Measurements from ENCODE around the gene KMT2C.
"Not testable (repeated sequence)": the region's sequence is repeated elsewhere in the genome, so short reads cannot be mapped to it uniquely, and the experiment has no call there.

The KMT2C gene

GRCh38 chr7:152435384-152436110, at the start of gene KMT2C:
TSS of gene KMT2C (minus strand) at chr7:152436003. CDS start at chr7:152435786, 217 bp downstream.
- no peak for DNase-seq

GRCh38 chr7:152481082-152481481, 45.3 kb upstream of the KMT2C start:
- DNase-seq, result no peak

DNA sequence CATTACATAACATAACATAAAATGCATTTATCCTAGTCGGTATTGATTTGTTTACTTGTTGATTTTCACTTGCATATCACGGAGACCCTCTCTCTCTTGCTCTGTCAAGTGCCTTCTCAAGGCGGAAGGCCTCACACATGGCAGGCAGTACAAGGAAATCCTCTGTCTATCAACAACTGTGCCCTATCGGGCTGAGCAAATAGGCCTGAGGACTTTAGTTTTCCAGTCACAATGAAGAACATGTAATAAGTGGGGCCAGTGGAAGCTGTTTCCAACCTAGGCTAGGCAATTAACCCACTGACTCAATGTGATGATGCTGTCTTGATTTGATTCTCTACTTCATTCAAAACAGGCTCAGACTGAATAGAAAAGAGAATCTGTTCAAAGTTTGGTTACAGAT, 44.9 kb upstream of the KMT2C start:
- no peak for DNase-seq

- no peak for DNase-seq
These were observed 43.8 kb upstream of the KMT2C start for GRCh38 chr7:152479595-152479994.

DNA sequence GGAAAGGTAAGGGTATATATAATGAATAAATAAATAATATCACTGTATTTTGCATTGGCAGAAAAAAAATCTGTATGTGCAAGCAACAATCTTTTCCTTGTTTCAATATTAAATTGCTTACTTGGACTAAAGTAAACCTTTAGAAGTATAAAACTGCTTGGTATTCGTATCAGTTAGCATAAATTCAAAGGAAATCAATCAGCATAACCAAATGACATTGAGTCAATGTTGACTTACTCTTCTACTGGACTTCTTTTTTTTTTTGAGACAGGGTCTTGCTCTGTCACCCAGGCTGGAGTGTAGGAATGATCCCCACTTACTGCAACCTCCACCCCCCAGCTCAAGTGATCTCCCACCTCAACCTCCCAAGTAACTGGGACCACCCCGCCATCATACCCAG, 42.3 kb upstream of the KMT2C start:
- DNase-seq, result no peak

- DNase-seq, result no peak
These were observed 41.3 kb upstream of the KMT2C start for GRCh38 chr7:152477079-152477478.

GRCh38 chr7:152476551-152476950, 40.7 kb upstream of the KMT2C start:
- no peak for DNase-seq

GRCh38 chr7:152471023-152471620, 35.3 kb upstream of the KMT2C start:
- not testable (repeated sequence) for DNase-seq

DNA sequence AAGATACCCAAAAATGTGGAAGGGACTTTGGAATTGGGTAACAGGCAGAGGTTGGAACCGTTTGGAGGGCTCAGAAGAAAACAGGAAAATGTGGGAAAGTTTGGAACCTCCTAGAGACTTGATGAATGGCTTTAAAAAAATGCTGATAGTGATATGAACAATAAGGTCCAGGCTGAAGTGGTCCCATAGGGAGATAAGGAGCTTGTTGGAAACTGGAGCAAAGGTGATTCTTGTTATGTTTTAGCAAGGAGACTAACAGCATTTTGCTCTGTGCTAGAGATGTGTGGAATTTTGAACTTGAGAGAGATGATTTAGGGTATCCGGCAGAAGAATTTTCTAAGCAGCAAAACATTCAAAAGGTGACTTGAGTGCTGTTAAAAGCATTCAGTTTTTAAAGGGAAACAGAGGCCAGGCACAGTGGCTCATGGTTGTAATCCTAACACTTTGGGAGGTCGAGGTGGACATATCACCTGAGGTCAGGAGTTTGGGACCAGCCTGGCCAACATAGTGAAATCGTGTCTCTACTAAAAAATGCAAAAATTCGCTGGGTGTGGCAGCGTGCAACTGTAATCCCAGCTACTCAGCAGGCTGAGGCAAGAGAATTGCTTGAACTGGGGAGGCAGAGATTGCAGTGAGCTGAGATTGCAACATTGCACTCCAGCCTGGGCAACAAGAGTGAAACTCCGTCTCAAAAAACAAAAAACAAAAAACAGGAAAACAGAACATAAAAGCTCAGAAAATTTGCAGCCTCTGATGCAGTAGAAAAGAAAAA, 34.6 kb upstream of the KMT2C start:
- not testable (repeated sequence) for DNase-seq

GRCh38 chr7:152469576-152469975, 33.8 kb upstream of the KMT2C start:
- DNase-seq, result not testable (repeated sequence)

DNA sequence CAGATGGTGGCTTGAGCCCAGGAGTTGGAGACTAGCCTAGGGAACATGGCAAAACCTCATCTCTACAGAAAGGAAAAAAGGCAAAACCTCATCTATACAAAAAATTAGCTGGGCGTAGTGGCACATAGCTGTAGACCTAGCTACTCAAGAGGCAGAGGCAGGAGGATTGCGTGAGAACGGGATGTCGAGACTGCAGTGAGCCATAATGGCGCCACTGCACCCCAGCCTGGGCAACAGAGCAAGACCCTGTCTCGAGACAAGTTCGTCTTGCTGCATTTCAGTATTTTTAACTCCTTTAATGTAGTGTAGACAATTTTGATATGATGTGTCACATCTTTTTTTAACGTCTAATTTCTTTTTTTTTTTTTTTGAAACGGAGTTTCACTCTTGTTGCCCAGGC, 31.4 kb upstream of the KMT2C start:
- no peak for DNase-seq

DNA sequence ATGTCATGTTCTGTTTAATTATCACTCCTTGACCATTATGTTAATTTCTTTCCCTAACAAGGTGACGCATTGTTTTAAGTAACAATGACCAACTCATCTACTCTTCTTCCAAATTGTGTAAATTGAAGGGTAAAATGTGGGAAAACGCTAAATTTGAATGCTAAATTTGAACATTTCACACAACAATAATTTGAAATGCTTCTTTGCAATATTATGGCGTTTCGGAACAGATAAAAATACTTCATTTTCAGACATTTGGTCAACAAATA, 29.2 kb upstream of the KMT2C start:
- no peak for DNase-seq

DNA sequence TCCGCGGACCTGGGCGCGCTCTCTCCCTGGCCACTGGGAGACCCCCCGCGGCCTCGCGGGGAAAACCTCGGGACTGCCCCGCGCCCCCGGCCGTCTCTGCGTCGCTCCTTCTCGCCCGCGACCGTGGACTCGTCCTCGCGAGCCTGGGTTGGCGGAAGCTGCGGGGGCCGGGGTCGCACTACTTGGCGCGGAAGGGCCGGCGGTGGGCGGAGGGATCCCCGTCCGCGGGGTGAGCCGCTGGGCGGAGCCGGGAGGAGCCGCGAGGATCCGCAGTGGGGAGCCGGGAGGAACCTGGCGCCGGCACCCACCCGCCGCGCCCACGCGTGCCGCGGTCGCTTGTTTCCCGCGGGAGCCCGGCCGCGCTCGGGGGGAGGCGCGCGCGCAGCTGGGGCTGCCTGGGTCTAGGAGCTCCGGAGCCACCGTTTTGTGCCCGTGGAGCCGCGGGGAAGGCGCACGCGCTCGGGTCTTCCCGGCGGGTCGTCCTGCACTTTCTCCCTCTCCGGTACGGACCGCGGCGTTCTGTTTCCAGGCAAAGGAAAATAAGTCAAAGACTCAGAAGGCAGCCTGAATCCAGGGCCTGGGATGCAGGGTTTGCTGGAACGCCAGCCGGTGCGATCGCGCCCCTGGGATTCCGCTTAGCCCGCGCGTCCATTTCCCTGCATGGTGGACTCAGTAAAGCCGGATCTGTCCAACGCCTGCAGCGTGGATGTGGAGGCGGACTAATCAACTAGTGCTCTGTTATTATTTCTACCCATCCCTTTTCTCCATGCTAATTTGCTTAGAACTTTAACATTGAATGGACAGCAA, 28.7 kb upstream of the KMT2C start:
- no peak for DNase-seq

DNA sequence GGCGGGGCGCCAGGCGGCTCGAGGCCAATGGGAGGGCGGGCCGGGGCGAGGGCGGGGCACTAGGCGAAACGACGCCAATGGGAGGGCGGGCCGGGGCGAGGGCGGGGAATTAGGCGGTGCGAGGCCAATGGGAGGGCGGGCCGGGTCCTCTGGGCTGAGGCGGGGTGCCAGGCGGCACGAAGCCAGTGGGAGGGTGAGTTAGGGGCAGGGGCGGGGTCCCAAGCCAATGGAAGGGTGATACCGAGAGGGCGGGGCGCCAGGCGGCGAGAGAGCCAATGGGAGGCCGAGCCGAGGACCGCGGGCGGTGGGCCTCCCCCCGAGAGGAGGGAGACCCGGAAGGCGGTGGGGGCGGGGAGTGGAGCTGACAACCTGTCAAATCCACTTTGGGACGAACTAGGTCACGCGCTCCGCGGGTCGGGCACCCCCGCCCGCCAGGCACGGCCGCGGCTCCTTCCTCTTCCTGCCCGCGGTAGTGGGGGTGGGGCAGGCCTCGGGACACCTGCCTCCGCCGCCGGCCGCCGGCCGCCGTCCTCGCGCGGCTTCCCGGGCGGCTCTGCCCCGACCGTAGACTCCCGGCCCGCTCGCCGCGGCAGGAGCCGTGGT, 28.0 kb upstream of the KMT2C start:
- peak; percentile 96 for DNase-seq

- DNase-seq, result no peak
These were observed 27.3 kb upstream of the KMT2C start for GRCh38 chr7:152462995-152463708.

GRCh38 chr7:152459724-152460251, 24.0 kb upstream of the KMT2C start:
- no peak for DNase-seq

DNA sequence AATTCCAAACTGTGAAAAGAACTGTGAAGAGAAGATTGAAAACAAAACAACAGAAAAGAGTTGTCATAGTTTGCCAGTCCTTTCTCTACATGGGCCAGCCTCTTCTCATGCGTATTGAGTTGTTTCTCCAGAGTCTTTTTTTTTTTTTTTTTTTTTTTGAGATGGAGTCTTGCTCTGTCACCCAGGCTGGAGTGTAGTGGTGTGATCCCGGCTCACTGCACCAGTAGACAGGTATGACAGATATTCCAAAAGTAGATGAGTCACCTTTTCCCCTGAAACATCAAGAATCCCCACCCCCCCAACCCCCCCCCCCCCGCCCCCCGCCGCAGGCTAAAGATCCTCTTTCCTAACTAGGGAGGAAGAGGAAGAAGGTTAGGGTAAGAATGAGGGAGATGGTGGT, 15.6 kb upstream of the KMT2C start:
- no peak for DNase-seq

DNA sequence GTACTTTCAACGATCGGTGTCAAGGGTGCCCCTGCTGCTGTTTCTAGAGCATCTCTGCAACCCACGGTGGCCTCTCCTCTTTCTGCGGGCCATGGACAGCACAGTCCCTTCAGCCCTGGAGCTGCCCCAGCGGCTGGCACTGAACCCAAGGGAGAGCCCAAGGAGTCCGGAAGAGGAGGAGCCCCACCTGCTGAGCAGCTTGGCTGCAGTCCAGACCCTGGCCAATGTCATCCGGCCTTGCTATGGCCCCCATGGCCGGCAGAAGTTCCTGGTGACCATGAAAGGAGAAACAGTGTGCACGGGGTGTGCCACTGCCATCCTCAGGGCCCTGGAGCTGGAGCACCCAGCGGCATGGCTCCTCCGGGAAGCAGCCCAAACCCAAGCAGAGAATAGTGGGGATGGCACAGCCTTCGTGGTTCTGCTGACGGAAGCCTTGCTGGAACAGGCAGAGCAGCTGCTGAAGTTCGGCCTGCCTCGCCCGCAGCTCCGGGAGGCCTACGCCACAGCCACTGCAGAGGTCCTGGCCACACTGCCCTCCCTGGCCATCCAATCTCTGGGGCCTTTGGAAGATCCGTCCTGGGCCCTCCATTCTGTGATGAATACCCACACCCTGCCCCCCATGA, 9.7 kb upstream of the KMT2C start:
- DNase-seq, result not testable (repeated sequence)

DNA sequence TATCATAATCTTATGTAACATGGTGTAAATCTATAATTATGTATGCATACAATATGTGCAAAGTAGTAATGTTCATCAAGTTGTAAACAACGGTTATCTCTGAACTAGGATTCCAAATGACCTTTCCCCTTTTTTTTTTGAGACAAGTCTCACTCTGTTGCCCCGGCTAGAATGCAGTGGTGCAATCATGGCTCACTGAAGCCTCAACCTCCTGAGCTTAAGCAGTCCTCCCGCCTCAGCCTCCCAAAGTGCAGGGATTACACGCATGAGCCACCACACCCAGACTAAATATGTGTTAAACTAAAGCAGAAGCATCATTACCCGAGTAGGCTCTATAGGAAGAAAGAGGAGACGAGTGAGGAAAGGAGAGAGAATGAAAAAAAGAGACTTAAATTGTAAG, 7.8 kb upstream of the KMT2C start:
- no peak for DNase-seq

GRCh38 chr7:152442330-152442835, 6.6 kb upstream of the KMT2C start:
- no peak for DNase-seq

GRCh38 chr7:152441810-152442209, 6.0 kb upstream of the KMT2C start:
- not testable (repeated sequence) for DNase-seq

All from NCI-H187 treated with DMSO at 0.1 percent for 48 hours (cell line).